Measurements from ENCODE around the gene ZC2HC1C. TPM values are rescaled to one million over a fixed set of nuclear protein-coding genes. Genes with fewer than 3 reads are reported as not detected.

Gene ZC2HC1C
- total RNA-seq, 1 experiment from 2014 or later, result 5.2 TPM

Other genes with a start within 250 kb of the ZC2HC1C start
- gene PROX2, start 193.5 kb upstream of the ZC2HC1C start, total RNA-seq (2021; ENCODE audit: unreplicated experiment), result not detected
- gene DLST, start 187.7 kb upstream of the ZC2HC1C start, total RNA-seq (2021; ENCODE audit: unreplicated experiment), result 68.8 TPM
- 14.9 TPM for gene RPS6KL1, start 146.4 kb upstream of the ZC2HC1C start, total RNA-seq (2021; ENCODE audit: unreplicated experiment)
- 7.3 TPM for gene PGF, start 114.0 kb upstream of the ZC2HC1C start, total RNA-seq (2021; ENCODE audit: unreplicated experiment)
- gene EIF2B2, start 66.7 kb upstream of the ZC2HC1C start, total RNA-seq (2021; ENCODE audit: unreplicated experiment), result 37.5 TPM
- 17.0 TPM for gene MLH3, start 18.2 kb upstream of the ZC2HC1C start, total RNA-seq (2021; ENCODE audit: unreplicated experiment)
- 21.3 TPM for gene ACYP1, start 5.6 kb upstream of the ZC2HC1C start, total RNA-seq (2021; ENCODE audit: unreplicated experiment)
- 40.7 TPM for gene NEK9, start 57.4 kb downstream of the ZC2HC1C start, total RNA-seq (2021; ENCODE audit: unreplicated experiment)
- gene TMED10, start 107.0 kb downstream of the ZC2HC1C start, total RNA-seq (2021; ENCODE audit: unreplicated experiment), result 183 TPM
- 26.8 TPM for gene FOS, start 209.2 kb downstream of the ZC2HC1C start, total RNA-seq (2021; ENCODE audit: unreplicated experiment)

Measured in Panc1 (cell line).